Stomach (tissue), 4 donors: ENCODE measurements around the gene TCEA2.

Source experiments
- POLR2AphosphoS5 ChIP-seq, 3 donors: sonication (generic); formaldehyde crosslinking; IDR thresholded peaks; one replicate each; pipeline ENCODE4 v1.6.1; 2016; ENCODE audit warnings: antibody characterized with exemption in 3 of 3
- TF ChIP-seq, protein P1 (sequence below), 7 experiments: fragments of 450-650 bp in 4 of 7; fragments of 200-600 bp in 3 of 7; sonication (generic) in 3 of 7; IDR thresholded peaks; one replicate each; pipeline ENCODE4 v1.5.1; 2016 to 2019; ENCODE audit warnings: antibody characterized with exemption in 7 of 7, control low read depth in 2 of 7, mild to moderate bottlenecking in 1 of 7

DNA sequence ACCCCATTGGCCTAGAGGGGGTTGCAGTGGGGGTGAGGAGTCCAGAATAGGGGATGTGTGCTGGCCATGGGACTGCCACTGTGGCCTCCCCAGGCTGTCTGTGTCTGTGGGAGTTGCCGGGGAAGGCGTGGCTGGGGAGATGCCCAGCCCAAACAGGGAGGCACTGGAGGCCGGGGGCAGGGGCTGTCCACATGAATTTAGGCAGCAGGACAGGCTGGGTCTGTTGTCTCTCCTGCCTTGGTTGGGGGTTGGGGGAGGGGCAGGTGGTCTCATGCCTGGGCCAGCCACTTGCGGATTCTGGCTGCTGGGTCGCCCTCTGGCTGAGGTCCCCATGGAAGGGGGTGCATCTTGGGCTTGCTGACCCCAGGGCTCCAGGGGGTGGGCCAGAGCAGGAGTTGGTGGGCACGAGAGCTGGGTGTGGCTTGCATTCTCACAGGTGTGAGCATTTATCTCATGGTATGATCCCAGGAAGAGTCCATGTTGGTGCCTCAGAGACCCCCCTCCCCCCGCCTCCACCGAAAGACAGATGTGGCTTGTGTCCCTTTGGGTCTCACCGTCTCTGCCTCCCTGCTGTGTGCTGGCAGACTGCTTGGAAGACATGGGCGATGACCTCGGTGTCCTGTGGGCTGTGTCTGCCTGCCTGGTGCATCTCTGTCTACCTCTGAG is 17.5 kb upstream of the TCEA2 start:
- no peak for TF ChIP-seq POLR2AphosphoS5 (IDR thresholded peaks at IDR 0.05)
- TF ChIP-seq, protein P1, sequence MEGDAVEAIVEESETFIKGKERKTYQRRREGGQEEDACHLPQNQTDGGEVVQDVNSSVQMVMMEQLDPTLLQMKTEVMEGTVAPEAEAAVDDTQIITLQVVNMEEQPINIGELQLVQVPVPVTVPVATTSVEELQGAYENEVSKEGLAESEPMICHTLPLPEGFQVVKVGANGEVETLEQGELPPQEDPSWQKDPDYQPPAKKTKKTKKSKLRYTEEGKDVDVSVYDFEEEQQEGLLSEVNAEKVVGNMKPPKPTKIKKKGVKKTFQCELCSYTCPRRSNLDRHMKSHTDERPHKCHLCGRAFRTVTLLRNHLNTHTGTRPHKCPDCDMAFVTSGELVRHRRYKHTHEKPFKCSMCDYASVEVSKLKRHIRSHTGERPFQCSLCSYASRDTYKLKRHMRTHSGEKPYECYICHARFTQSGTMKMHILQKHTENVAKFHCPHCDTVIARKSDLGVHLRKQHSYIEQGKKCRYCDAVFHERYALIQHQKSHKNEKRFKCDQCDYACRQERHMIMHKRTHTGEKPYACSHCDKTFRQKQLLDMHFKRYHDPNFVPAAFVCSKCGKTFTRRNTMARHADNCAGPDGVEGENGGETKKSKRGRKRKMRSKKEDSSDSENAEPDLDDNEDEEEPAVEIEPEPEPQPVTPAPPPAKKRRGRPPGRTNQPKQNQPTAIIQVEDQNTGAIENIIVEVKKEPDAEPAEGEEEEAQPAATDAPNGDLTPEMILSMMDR (IDR thresholded peaks at IDR 0.05): no peak
